Smooth muscle cell (in vitro differentiated cells): ENCODE results near the gene MED19. TPM values are rescaled to one million over a fixed set of nuclear protein-coding genes. Genes with fewer than 3 reads are reported as not detected.
"Not testable (repeated sequence)": the region's sequence is repeated elsewhere in the genome, so short reads cannot be mapped to it uniquely, and the experiment has no call there.

ENCODE experiments used
- DNase-seq: peaks from one replicate; lab custom pipeline; 2025; ENCODE audit not compliant: unreplicated experiment; lab: John Stamatoyannopoulos, UW
- H2AFZ ChIP-seq: fragments of 200-600 bp; sonication (generic); 2 replicates; pipeline ENCODE4 v1.6.0; 2016; ENCODE audit warnings: antibody characterized with exemption, low read depth, mild to moderate bottlenecking
- H3F3A ChIP-seq: fragments of 200-600 bp; sonication (generic); 2 replicates; pipeline ENCODE4 v1.6.0; 2017; ENCODE audit warnings: antibody characterized with exemption, low read depth
- H3K27ac ChIP-seq: fragments of 200-600 bp; sonication (generic); 2 replicates; pipeline ENCODE4 v1.5.1; 2016; ENCODE audit warnings: low read depth, mild to moderate bottlenecking
- H3K27me3 ChIP-seq: fragments of 200-600 bp; sonication (generic); 2 replicates; pipeline ENCODE4 v1.6.1; 2016; ENCODE audit warnings: low read depth, mild to moderate bottlenecking
- H3K36me3 ChIP-seq: fragments of 200-600 bp; sonication (generic); 2 replicates; pipeline ENCODE4 v1.5.1; 2016; ENCODE audit warnings: low read depth
- H3K4me1 ChIP-seq: fragments of 200-600 bp; sonication (generic); 2 replicates; pipeline ENCODE4 v1.5.1; 2016; ENCODE audit warnings: low read depth
- H3K4me2 ChIP-seq: fragments of 200-600 bp; sonication (generic); 2 replicates; pipeline ENCODE4 v1.6.0; 2016; ENCODE audit warnings: mild to moderate bottlenecking
- H3K4me3 ChIP-seq: fragments of 200-600 bp; sonication (generic); 2 replicates; pipeline ENCODE4 v1.5.1; 2016; ENCODE audit warnings: mild to moderate bottlenecking
- H3K79me2 ChIP-seq: fragments of 200-600 bp; sonication (generic); 2 replicates; pipeline ENCODE4 v1.6.0; 2016; ENCODE audit warnings: low read depth, mild to moderate bottlenecking
- H3K9ac ChIP-seq: fragments of 200-600 bp; sonication (generic); 2 replicates; pipeline ENCODE4 v1.6.0; 2016; ENCODE audit warnings: low read depth
- H3K9me3 ChIP-seq: fragments of 200-600 bp; sonication (generic); replicated peaks from 2 replicates; pipeline ENCODE4 v1.5.1; 2016; ENCODE audit warnings: low read depth
- H4K20me1 ChIP-seq: fragments of 200-600 bp; sonication (generic); 2 replicates; pipeline ENCODE4 v1.6.0; 2016; ENCODE audit warnings: low read depth
- WGBS: methylation state at CpG from one replicate; pipeline ENCODE4 v1.1.7; 2016; ENCODE audit warnings: low lambda C conversion rate; 5-methylcytosine and 5-hydroxymethylcytosine counted together
- polyA plus RNA-seq: library from polyadenylated mRNA; unstranded; fragments of >200 nt; fragmentation: Nextera tagmentation; extraction: Ambion mirVana; gene quantifications from 2 replicates; pipeline ENCODE4 v1.2.1, GENCODE V29; 2016
- total RNA-seq: library from RNA; depleted of rRNA; stranded (reverse); fragments of >200 nt; gene quantifications from 2 replicates; pipeline ENCODE4 v1.2.3, GENCODE V29; 2014
- TF ChIP-seq, protein P1 (sequence below): fragments of 200-600 bp; sonication (generic); IDR thresholded peaks from 2 replicates; pipeline ENCODE4 v1.5.1; 2017; ENCODE audit warnings: borderline replicate concordance, mild to moderate bottlenecking, antibody characterized with exemption; ENCODE audit not compliant: insufficient read depth, poor library complexity, severe bottlenecking

Gene MED19
- total and polyA plus RNA-seq, 2 experiments from 2014 or later, result 25.3 to 37.9 TPM

GRCh38 chr11:57727185-57727584, 15.2 kb upstream of the MED19 start:
- H3K9me3 ChIP-seq, result no peaks in the 10 kb centered on the region
- no peak overlapping the region for H3K9ac ChIP-seq
- no peak overlapping the region for H3K27ac ChIP-seq
- peaks cover 82% of the 10 kb centered on the region for H3K79me2 ChIP-seq
- H3K4me2 ChIP-seq, result no peak overlapping the region
- H3K27me3 ChIP-seq, result no peaks in the 10 kb centered on the region
- no peak for DNase-seq
- peaks cover 63% of the 10 kb centered on the region for H4K20me1 ChIP-seq
- H3K4me1 ChIP-seq, result no peaks in the 10 kb centered on the region
- H3K4me3 ChIP-seq, result no peak overlapping the region
- WGBS, result 85% methylated on average over 2 of the region's 2 CpGs
- no peaks in the 10 kb centered on the region for H3K36me3 ChIP-seq
- TF ChIP-seq, protein P1, sequence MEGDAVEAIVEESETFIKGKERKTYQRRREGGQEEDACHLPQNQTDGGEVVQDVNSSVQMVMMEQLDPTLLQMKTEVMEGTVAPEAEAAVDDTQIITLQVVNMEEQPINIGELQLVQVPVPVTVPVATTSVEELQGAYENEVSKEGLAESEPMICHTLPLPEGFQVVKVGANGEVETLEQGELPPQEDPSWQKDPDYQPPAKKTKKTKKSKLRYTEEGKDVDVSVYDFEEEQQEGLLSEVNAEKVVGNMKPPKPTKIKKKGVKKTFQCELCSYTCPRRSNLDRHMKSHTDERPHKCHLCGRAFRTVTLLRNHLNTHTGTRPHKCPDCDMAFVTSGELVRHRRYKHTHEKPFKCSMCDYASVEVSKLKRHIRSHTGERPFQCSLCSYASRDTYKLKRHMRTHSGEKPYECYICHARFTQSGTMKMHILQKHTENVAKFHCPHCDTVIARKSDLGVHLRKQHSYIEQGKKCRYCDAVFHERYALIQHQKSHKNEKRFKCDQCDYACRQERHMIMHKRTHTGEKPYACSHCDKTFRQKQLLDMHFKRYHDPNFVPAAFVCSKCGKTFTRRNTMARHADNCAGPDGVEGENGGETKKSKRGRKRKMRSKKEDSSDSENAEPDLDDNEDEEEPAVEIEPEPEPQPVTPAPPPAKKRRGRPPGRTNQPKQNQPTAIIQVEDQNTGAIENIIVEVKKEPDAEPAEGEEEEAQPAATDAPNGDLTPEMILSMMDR, result no peak
- H2AFZ ChIP-seq, result no peak overlapping the region
- no peaks in the 10 kb centered on the region for H3F3A ChIP-seq

DNA sequence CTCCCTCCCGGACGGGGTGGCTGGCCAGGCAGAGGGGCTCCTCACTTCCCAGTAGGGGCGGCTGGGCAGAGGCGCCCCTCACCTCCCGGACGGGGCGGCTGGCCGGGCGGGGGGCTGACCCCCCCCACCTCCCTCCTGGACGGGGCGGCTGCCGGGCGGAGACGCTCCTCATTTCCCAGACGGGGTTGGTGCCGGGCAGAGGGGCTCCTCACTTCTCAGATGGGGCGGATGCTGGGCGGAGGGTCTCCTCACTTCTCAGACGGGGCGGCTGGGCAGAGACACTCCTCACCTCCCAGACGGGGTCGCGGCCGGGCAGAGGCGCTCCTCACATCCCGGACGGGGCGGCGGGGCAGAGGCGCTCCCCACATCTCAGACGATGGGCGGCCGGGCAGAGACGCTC, 4.7 kb upstream of the MED19 start:
- not testable (repeated sequence) for H3K9me3 ChIP-seq, H3F3A ChIP-seq, H3K27me3 ChIP-seq, H3K4me3 ChIP-seq, H3K27ac ChIP-seq, H3K9ac ChIP-seq, H2AFZ ChIP-seq, H3K4me2 ChIP-seq, H3K4me1 ChIP-seq, H3K36me3 ChIP-seq, DNase-seq
- H4K20me1 ChIP-seq, result peaks cover 26% of the 10 kb centered on the region
- WGBS, result 100% methylated on average over 9 of the region's 34 CpGs
- peaks cover 66% of the 10 kb centered on the region for H3K79me2 ChIP-seq

DNA sequence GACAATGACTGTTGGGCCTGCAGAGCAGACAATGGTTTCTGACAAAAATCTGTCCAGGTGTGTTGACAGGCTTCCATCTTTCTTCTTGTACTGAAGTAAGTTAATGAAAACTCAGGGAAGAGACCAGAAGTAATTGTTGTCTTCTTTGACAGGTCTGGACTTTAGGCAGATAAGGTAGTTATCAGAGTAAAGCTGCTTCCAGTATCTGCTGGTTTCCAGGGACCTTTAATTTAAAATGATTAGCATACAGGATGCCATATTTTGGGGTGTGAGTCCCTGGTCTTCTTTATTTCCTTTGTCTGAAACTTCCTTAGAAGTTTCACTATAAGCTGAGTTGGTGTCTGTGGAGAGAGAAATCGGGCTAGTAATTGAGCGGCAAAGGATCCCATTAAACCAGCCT, 1.8 kb upstream of the MED19 start:
- Histone ChIP-seq H3K4me2 (peak overlapping the region; percentile 93), H3K4me3 (peak overlapping the region; percentile 87), H3K27me3 (no peaks in the 10 kb centered on the region), H2AFZ (no peak overlapping the region), H3F3A (no peaks in the 10 kb centered on the region), H3K9me3 (no peaks in the 10 kb centered on the region), H3K27ac (no peak overlapping the region), H3K4me1 (peaks cover 18% of the 10 kb centered on the region), H3K79me2 (peaks cover 65% of the 10 kb centered on the region), H3K36me3 (no peaks in the 10 kb centered on the region), H4K20me1 (no peaks in the 10 kb centered on the region), H3K9ac (no peak overlapping the region)
- TF ChIP-seq, protein P1, result no peak
- DNase-seq, result no peak
- 97% methylated on average over 2 of the region's 2 CpGs for WGBS

DNA sequence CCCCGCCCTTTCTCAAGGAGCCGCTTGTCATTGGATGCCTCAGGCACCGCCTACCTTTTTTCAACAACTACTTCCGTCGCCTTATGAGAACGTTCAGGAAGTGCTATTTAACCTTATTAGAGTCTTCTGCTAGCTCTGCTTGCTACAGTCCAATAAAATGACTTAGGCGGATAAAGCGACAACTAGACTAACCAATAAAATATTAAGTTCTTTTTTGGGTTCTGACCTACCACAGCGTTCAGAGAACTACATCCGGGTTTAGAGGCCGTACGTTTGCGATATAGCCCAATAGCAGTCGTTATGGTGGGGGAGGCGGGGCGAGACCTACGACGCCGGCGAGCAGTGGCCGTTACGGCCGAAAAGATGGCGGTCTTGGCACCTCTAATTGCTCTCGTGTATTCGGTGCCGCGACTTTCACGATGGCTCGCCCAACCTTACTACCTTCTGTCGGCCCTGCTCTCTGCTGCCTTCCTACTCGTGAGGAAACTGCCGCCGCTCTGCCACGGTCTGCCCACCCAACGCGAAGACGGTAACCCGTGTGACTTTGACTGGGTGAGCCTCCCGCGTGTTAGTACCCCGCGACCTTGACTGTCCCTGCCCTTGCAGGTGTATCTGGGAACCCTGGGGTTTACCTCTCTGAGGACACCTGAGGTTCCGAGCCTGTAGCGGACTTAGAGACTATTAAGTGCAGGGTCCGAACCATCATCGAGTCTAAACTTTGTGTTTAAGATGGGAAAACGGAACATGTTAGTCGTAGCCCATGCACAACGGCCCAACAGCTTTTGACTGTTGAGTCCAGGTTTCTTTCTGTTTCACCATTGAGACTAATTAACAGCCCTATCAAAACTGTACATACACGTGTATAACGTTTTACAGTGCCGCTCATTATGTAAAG, 488 bp upstream of the MED19 start, which contains the start of gene TMX2:
TMX2 (plus strand) TSS at position 338 of the 895 bp plus-strand sequence; CDS start at position 364, 26 bp downstream.
- no peaks in the 10 kb centered on the region for H3K9me3 ChIP-seq
- peaks cover 18% of the 10 kb centered on the region for H3K4me1 ChIP-seq
- H3K9ac ChIP-seq, result peak within 1 kb of the TSS; percentile 95
- peak within 1 kb of the TSS; percentile 94 for H3K27ac ChIP-seq
- H4K20me1 ChIP-seq, result no peaks in the 10 kb centered on the region
- TF ChIP-seq, protein P1, result no peak
- under 1% methylated on average over 53 of the region's 53 CpGs for WGBS
- peaks cover 71% of the 10 kb centered on the region for H3K79me2 ChIP-seq
- no peaks in the 10 kb centered on the region for H3K27me3 ChIP-seq
- no peaks in the 10 kb centered on the region for H3F3A ChIP-seq
- H3K4me2 ChIP-seq, result peak within 1 kb of the TSS; percentile 93
- peak within 1 kb of the TSS; percentile 64 for H2AFZ ChIP-seq
- H3K36me3 ChIP-seq, result no peaks in the 10 kb centered on the region
- H3K4me3 ChIP-seq, result peak within 1 kb of the TSS; percentile 87
- peak; percentile 51 for DNase-seq
